HepG2 (cell line): ENCODE results near the gene SLC1A5. TPM values are rescaled to one million over a fixed set of nuclear protein-coding genes. Genes with fewer than 3 reads are reported as not detected.

ENCODE experiments used
- ATAC-seq: fragments of 200-7000 bp; cut with Tn5 transposase; 3 replicates; pipeline ENCODE4 v1.9.1; 2020; ENCODE audit warnings: mild to moderate bottlenecking, moderate library complexity
- BruUV-seq: library from RNA; stranded (reverse); fragments of 400-500 nt; replicated peaks from 2 replicates; lab custom pipeline; 2021; lab: Mats Ljungman, UMichigan
- CTCF ChIA-PET: fragments of 300-600 bp; formaldehyde crosslinking; extraction: SDS; loops from one replicate; lab custom pipeline; 2021; ENCODE audit warnings: low total read pairs, inconsistent platforms, low intra/inter-chr PET ratio; lab: Yijun Ruan, JAX
- POLR2A ChIA-PET: fragments of 350-600 bp; sonication (Branson Sonifier 250); formaldehyde crosslinking; loops from one replicate; lab custom pipeline; 2020; ENCODE audit warnings: antibody characterized with exemption, inconsistent platforms; lab: Yijun Ruan, JAX
- DNase-seq: peaks from one replicate; pipeline ENCODE4 v3.0.0-alpha.2; 2015; ENCODE audit warnings: low spot score
- FAIRE-seq: peaks from 3 replicates; lab custom pipeline; 2011; peaks lifted over from hg19 to GRCh38; lab: Jason Lieb, UNC
- H2AFZ ChIP-seq: one replicate; pipeline ENCODE4 v1.6.1; 2011; ENCODE audit warnings: low read length, inconsistent platforms
- H3K27ac ChIP-seq: fragments of 300-600 bp; 3 replicates; pipeline ENCODE4 v1.8.0; 2011; ENCODE audit warnings: mixed run types, mild to moderate bottlenecking, mixed read lengths, low read length, inconsistent platforms; ENCODE audit not compliant: insufficient read depth; ENCODE audit errors: extremely low read length
- H3K27me3 ChIP-seq, 2 experiments: fragments of 200-600 bp in 1 of 2; 2 replicates in 1 of 2; 3 replicates in 1 of 2; pipeline versions ENCODE4 v1.6.0 to v1.8.0; 2011; ENCODE audit warnings: low read length in 2 of 2, mild to moderate bottlenecking in 2 of 2, moderate library complexity in 2 of 2, inconsistent platforms in 1 of 2; ENCODE audit not compliant: insufficient read depth in 2 of 2, control insufficient read depth in 1 of 2
- H3K36me3 ChIP-seq, 2 experiments: fragments of 200-600 bp in 1 of 2; replicated peaks in 1 of 2; 2 replicates in 1 of 2; 3 replicates in 1 of 2; pipeline versions ENCODE4 v1.5.1 to v1.8.0; 2011; ENCODE audit warnings: low read length in 2 of 2, inconsistent platforms in 1 of 2; ENCODE audit not compliant: insufficient read depth in 2 of 2, control insufficient read depth in 1 of 2
- H3K4me1 ChIP-seq: 2 replicates; pipeline ENCODE4 v1.5.1; 2012; ENCODE audit warnings: low read length, inconsistent platforms; ENCODE audit not compliant: insufficient read depth
- H3K4me2 ChIP-seq: 2 replicates; pipeline ENCODE4 v1.6.0; 2011; ENCODE audit warnings: low read depth, low read length, inconsistent platforms
- H3K4me3 ChIP-seq, 3 experiments: fragments of 200-600 bp in 1 of 3; sonication (generic), shearing (Covaris generic) in 1 of 3; replicated peaks in 1 of 3; 2 replicates each; pipeline ENCODE4 v1.5.1; 2011 to 2016; ENCODE audit warnings: low read length in 3 of 3, inconsistent platforms in 2 of 3, low read depth in 2 of 3, mild to moderate bottlenecking in 2 of 3, control low read depth in 1 of 3, mixed read lengths in 1 of 3; ENCODE audit not compliant: insufficient read depth in 1 of 3
- H3K79me2 ChIP-seq: one replicate; pipeline ENCODE4 v1.6.1; 2011; ENCODE audit warnings: low read length, inconsistent platforms; ENCODE audit not compliant: insufficient read depth
- H3K9ac ChIP-seq: 2 replicates; pipeline ENCODE4 v1.6.0; 2011; ENCODE audit warnings: mild to moderate bottlenecking, low read depth, low read length, inconsistent platforms; ENCODE audit not compliant: insufficient read depth
- H3K9me3 ChIP-seq: 2 replicates; pipeline ENCODE4 v1.5.1; 2012; ENCODE audit warnings: mild to moderate bottlenecking, low read length
- H4K20me1 ChIP-seq: 2 replicates; pipeline ENCODE4 v1.6.0; 2011; ENCODE audit warnings: inconsistent platforms, mild to moderate bottlenecking, low read length, moderate library complexity; ENCODE audit not compliant: insufficient read depth
- ATAD3A ChIP-seq: sonication (generic); formaldehyde crosslinking; IDR thresholded peaks from 2 replicates; pipeline ENCODE4 v1.4.0; 2020; ENCODE audit warnings: missing genetic modification reagents
- ATF4 ChIP-seq, 2 experiments: fragments of 450-650 bp in 1 of 2; sonication (generic) in 1 of 2; formaldehyde crosslinking; IDR thresholded peaks; 2 replicates each; pipeline versions ENCODE4 v1.5.0 to v1.8.0; 2020 to 2022; ENCODE audit warnings: mild to moderate bottlenecking in 1 of 2, missing genetic modification reagents in 1 of 2
- BCL6 ChIP-seq: IDR thresholded peaks from 2 replicates; pipeline ENCODE4 v1.6.1; 2016; ENCODE audit warnings: missing genetic modification reagents, missing compliant biosample characterization
- POLR2AphosphoS5 ChIP-seq: IDR thresholded peaks from 2 replicates; pipeline ENCODE4 v1.6.1; 2012; ENCODE audit warnings: low read depth, low read length
- TOPORS ChIP-seq: sonication (generic); formaldehyde crosslinking; IDR thresholded peaks from 2 replicates; pipeline ENCODE4 v1.8.0; 2023; ENCODE audit warnings: mild to moderate bottlenecking, missing genetic modification reagents
- ZBTB33 ChIP-seq: sonication (generic); formaldehyde crosslinking; IDR thresholded peaks from 2 replicates; pipeline ENCODE4 v1.4.0; 2020; ENCODE audit warnings: missing genetic modification reagents
- ZSCAN29 ChIP-seq: sonication (generic); formaldehyde crosslinking; conservative IDR thresholded peaks from 2 replicates; pipeline ENCODE4 v1.4.0; 2020; ENCODE audit warnings: mild to moderate bottlenecking, missing genetic modification reagents
- WGBS: methylation state at CpG from one replicate; pipeline ENCODE4 v1.1.6; 2017; ENCODE audit warnings: low lambda C conversion rate; 5-methylcytosine and 5-hydroxymethylcytosine counted together
- in situ Hi-C: cut with HindIII; loops from 2 replicates; pipeline ENCODE4 v1.10.0; 2017; ENCODE audit warnings: low pct_unique_long_range_greater_than_20kb; ENCODE audit not compliant: extremely low pct_ligation_motif_present
- intact Hi-C: fragments of 100-400 bp; cut with micrococcal nuclease; formaldehyde crosslinking; loops from one replicate; pipeline ENCODE4 v1.10.0; 2022; ENCODE audit not compliant: unreplicated experiment
- polyA plus RNA-seq, 8 experiments: library from polyadenylated mRNA; depleted of rRNA in 3 of 8; stranded (reverse) in 7 of 8; unstranded in 1 of 8; fragments of >200 nt; fragmentation: Illumina TruSeq in 4 of 8; extraction: Trizol in 4 of 8; gene quantifications; 2 replicates each; pipeline versions ENCODE4 v1.2.1 to v1.2.3, GENCODE V29; 2011 to 2016; ENCODE audit warnings: low read depth in 4 of 8, missing spikeins in 1 of 8, mixed read lengths in 1 of 8; ENCODE audit not compliant: insufficient read depth in 1 of 8
- total RNA-seq, 5 experiments: library from RNA; depleted of rRNA; stranded (reverse); fragments of >200 nt; fragmentation: Illumina TruSeq; extraction: Trizol; gene quantifications; 2 replicates each; pipeline ENCODE4 v1.2.3, GENCODE V29; 2016; ENCODE audit warnings: low read depth in 1 of 5

Gene SLC1A5
- total and polyA plus RNA-seq, 2 of the 13 experiments (the other 11 are each of a cell fraction or from before 2014, with no cell fraction given), result 120 to 159 TPM

GRCh38 chr19:46729696-46730095 is 58.7 kb downstream of the SLC1A5 start:
- Histone ChIP-seq H3K4me3 (no peak overlapping the region), H3K79me2 (no peaks in the 10 kb centered on the region), H3K4me1 (no peaks in the 10 kb centered on the region), H3K27me3 (no peaks in the 10 kb centered on the region), H3K4me2 (no peak overlapping the region), H3K9me3 (no peaks in the 10 kb centered on the region), H4K20me1 (peaks cover 13% of the 10 kb centered on the region; the same call in 1 of the 2 replicates), H2AFZ (no peak overlapping the region), H3K9ac (no peak overlapping the region), H3K27ac (no peak overlapping the region), H3K36me3 (peaks cover 62 to 97% of the 10 kb centered on the region in 2 experiments)
- no peak for FAIRE-seq
- ChIA-PET POLR2A (no interaction called here), CTCF (interaction anchor here (2.8 kb wide), 1 partner anchor 25 kb away, joined by 22 read pairs; no protein-coding TSS in a partner anchor)
- DNase-seq, result no peak
- no peak for ATAC-seq
- TF ChIP-seq ZBTB33 (CRISPR knock-in tag), result no peak
- no peak for TF ChIP-seq POLR2AphosphoS5
- no peak for TF ChIP-seq ATAD3A (CRISPR knock-in tag)
- TF ChIP-seq TOPORS (CRISPR knock-in tag), result no peak
- no peak for TF ChIP-seq BCL6 (CRISPR knock-in tag)
- TF ChIP-seq ATF4 (CRISPR knock-in tag; IDR thresholded peaks at IDR 0.05), result no peak
- TF ChIP-seq ZSCAN29, result no peak
- intact Hi-C loops (no loop called here), in situ Hi-C loops (no loop called here)
- 100% methylated on average over 5 of the region's 7 CpGs for WGBS
- no TSS peak for BruUV-seq
